Loucy (cell line): ENCODE measurements around the gene GTF2A2.
A peak's percentile ranks its signal among the peaks of the same experiment; 100 is the strongest.

Source experiments
- EZH2phosphoT487 ChIP-seq: fragments of 200-600 bp; IDR thresholded peaks from 2 replicates; pipeline ENCODE4 v1.6.1; 2018; ENCODE audit warnings: antibody characterized with exemption, mild to moderate bottlenecking, moderate library complexity, borderline replicate concordance
- TF ChIP-seq, protein P1 (sequence below): fragments of 200-600 bp; sonication (generic); conservative IDR thresholded peaks from 2 replicates; pipeline ENCODE4 v1.5.1; 2014; ENCODE audit warnings: mild to moderate bottlenecking, antibody characterized with exemption, low read length

DNA sequence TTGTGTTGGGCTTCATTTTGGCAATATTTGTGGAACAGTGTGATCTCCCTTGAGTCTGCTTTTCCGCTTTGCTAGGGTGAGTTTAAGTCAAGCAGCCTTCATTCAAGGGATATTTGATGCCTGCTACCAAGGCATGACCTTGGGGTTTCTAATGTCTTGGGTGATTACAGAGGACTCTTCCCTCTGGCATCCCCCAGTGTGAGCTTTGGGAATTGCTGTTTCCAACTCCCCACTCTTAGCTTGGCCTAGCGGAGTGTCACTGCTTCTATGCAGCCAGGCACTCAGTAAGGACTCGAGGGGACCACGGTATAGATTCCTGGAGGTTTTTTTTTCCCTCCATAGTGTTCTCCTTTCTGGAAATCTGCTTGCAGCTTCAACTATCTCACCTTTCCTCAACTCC lies 24.6 kb downstream of the GTF2A2 start:
- TF ChIP-seq, protein P1, sequence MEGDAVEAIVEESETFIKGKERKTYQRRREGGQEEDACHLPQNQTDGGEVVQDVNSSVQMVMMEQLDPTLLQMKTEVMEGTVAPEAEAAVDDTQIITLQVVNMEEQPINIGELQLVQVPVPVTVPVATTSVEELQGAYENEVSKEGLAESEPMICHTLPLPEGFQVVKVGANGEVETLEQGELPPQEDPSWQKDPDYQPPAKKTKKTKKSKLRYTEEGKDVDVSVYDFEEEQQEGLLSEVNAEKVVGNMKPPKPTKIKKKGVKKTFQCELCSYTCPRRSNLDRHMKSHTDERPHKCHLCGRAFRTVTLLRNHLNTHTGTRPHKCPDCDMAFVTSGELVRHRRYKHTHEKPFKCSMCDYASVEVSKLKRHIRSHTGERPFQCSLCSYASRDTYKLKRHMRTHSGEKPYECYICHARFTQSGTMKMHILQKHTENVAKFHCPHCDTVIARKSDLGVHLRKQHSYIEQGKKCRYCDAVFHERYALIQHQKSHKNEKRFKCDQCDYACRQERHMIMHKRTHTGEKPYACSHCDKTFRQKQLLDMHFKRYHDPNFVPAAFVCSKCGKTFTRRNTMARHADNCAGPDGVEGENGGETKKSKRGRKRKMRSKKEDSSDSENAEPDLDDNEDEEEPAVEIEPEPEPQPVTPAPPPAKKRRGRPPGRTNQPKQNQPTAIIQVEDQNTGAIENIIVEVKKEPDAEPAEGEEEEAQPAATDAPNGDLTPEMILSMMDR, result peak; percentile 42
- no peak for TF ChIP-seq EZH2phosphoT487
